ENCODE results near the gene ATL1. TPM values are rescaled to one million over a fixed set of nuclear protein-coding genes. Genes with fewer than 3 reads are reported as not detected.
"Not testable (repeated sequence)": the region's sequence is repeated elsewhere in the genome, so short reads cannot be mapped to it uniquely, and the experiment has no call there.

ATL1 gene
- total RNA-seq, 1 donor from 2014 or later: 7.4 TPM

DNA sequence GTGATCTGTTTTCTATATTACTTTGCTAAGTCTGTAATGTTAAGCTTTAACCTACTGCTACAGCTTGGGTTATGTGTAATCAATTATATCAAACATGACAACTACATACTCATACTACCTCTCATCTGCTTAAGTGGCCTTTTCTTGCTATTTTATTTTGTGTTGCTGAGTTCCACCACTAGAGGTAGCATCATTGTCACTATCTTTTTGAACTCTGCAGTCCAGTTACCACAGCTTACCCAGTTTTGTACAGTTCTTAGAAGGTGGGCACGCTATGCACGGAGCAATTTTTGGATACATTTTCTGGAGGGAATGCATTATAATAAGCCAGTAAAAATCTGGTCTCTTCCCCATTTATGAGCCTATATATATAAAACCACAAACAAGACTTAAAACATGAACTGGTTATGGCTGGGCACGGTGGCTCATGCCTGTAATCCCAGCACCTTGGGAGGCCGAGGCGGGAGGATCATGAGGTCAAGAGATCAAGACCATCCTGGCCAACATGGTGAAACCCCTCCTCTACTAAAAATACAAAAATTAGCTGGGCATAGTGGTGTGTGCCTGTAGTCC, 59.7 kb downstream of the ATL1 start:
- TF ChIP-seq, protein P1, sequence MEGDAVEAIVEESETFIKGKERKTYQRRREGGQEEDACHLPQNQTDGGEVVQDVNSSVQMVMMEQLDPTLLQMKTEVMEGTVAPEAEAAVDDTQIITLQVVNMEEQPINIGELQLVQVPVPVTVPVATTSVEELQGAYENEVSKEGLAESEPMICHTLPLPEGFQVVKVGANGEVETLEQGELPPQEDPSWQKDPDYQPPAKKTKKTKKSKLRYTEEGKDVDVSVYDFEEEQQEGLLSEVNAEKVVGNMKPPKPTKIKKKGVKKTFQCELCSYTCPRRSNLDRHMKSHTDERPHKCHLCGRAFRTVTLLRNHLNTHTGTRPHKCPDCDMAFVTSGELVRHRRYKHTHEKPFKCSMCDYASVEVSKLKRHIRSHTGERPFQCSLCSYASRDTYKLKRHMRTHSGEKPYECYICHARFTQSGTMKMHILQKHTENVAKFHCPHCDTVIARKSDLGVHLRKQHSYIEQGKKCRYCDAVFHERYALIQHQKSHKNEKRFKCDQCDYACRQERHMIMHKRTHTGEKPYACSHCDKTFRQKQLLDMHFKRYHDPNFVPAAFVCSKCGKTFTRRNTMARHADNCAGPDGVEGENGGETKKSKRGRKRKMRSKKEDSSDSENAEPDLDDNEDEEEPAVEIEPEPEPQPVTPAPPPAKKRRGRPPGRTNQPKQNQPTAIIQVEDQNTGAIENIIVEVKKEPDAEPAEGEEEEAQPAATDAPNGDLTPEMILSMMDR (IDR thresholded peaks at IDR 0.05): peak; percentile 72
- peaks cover 13% of the 10 kb centered on the region for H3K36me3 Mint-ChIP-seq (ENCODE audit: unreplicated experiment)
- no peaks in the 10 kb centered on the region for H3K27me3 Mint-ChIP-seq (ENCODE audit: unreplicated experiment)
- DNase-seq (ENCODE audit: extremely low spot score, unreplicated experiment): no peak
- H3K27ac Mint-ChIP-seq (ENCODE audit: unreplicated experiment): no peak overlapping the region
- H3K4me1 Mint-ChIP-seq (ENCODE audit: unreplicated experiment): peaks cover 11% of the 10 kb centered on the region
- H3K4me3 Mint-ChIP-seq (ENCODE audit: unreplicated experiment): no peak overlapping the region
- H3K9me3 Mint-ChIP-seq (ENCODE audit: unreplicated experiment): no peaks in the 10 kb centered on the region

DNA sequence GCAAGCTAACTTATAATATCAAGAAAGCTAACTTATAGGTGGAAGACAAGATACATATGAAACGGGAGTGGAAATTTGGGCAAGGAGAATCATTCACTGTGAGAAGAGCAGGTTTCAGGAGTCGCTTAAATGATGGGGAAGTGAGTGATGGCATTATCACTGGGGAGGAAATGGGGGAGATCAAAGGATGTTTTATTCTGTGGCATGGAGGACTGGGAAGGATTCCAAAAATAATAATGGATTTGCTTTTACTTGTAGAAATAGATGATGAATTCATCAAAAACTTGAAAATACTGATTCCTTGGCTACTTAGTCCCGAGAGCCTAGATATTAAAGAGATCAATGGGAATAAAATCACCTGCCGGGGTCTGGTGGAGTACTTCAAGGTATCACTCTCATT, 60.4 kb downstream of the ATL1 start:
- peaks cover 10% of the 10 kb centered on the region for H3K36me3 Mint-ChIP-seq (ENCODE audit: unreplicated experiment)
- H3K4me1 Mint-ChIP-seq (ENCODE audit: unreplicated experiment): peaks cover 11% of the 10 kb centered on the region
- H3K4me3 Mint-ChIP-seq (ENCODE audit: unreplicated experiment): no peak overlapping the region
- no peaks in the 10 kb centered on the region for H3K27me3 Mint-ChIP-seq (ENCODE audit: unreplicated experiment)
- no peaks in the 10 kb centered on the region for H3K9me3 Mint-ChIP-seq (ENCODE audit: unreplicated experiment)
- TF ChIP-seq, protein P1 (IDR thresholded peaks at IDR 0.05): no peak
- no peak overlapping the region for H3K27ac Mint-ChIP-seq (ENCODE audit: unreplicated experiment)
- no peak for DNase-seq (ENCODE audit: extremely low spot score, unreplicated experiment)

DNA sequence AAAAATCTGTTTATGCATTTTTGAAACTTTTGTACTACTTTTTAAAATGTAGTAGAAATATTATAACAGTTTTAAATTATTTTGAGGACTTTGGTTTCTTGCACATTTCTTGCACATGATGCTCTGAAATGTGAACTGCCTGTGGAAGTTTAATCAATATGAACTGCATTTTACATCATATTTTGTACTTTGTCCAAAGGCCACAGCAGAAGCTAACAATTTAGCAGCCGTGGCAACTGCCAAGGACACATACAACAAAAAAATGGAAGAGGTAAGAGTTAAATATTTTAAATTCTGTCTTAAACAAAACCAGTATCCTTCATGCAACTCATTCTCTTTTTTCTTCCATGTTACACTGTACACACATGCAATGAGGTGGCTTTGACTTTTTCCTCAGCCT, 63.0 kb downstream of the ATL1 start:
- Mint-ChIP-seq H3K4me3 (ENCODE audit: unreplicated experiment) (no peak overlapping the region), H3K4me1 (ENCODE audit: unreplicated experiment) (peaks cover 11% of the 10 kb centered on the region), H3K27me3 (ENCODE audit: unreplicated experiment) (no peaks in the 10 kb centered on the region), H3K9me3 (ENCODE audit: unreplicated experiment) (no peaks in the 10 kb centered on the region), H3K27ac (ENCODE audit: unreplicated experiment) (no peak overlapping the region), H3K36me3 (ENCODE audit: unreplicated experiment) (peaks cover 16% of the 10 kb centered on the region)
- no peak for DNase-seq (ENCODE audit: extremely low spot score, unreplicated experiment)
- TF ChIP-seq, protein P1 (IDR thresholded peaks at IDR 0.05): no peak

DNA sequence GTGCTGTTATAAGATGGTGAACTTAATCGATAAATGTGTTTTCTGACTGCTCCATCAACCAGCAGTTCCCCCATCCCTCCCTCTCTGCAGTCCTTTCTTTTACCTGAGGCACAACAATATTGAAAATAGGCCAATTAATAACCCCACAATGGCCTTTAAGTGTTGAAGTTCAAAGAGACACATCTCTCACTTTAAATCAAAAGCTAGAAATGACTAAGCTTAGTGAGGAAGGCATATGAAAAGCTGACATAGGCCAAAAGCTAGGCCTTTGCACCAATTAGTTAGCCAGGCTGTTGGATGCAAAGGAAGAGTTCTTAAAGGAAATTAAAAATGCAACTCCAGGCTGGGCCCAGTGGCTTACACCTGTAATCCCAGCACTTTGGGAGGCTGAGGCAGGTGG, 64.5 kb downstream of the ATL1 start:
- H3K27me3 Mint-ChIP-seq (ENCODE audit: unreplicated experiment): no peaks in the 10 kb centered on the region
- DNase-seq (ENCODE audit: extremely low spot score, unreplicated experiment): no peak
- H3K27ac Mint-ChIP-seq (ENCODE audit: unreplicated experiment): no peak overlapping the region
- peaks cover 17% of the 10 kb centered on the region for H3K36me3 Mint-ChIP-seq (ENCODE audit: unreplicated experiment)
- TF ChIP-seq, protein P1 (IDR thresholded peaks at IDR 0.05): no peak
- H3K9me3 Mint-ChIP-seq (ENCODE audit: unreplicated experiment): no peaks in the 10 kb centered on the region
- no peak overlapping the region for H3K4me3 Mint-ChIP-seq (ENCODE audit: unreplicated experiment)
- H3K4me1 Mint-ChIP-seq (ENCODE audit: unreplicated experiment): peaks cover 11% of the 10 kb centered on the region

DNA sequence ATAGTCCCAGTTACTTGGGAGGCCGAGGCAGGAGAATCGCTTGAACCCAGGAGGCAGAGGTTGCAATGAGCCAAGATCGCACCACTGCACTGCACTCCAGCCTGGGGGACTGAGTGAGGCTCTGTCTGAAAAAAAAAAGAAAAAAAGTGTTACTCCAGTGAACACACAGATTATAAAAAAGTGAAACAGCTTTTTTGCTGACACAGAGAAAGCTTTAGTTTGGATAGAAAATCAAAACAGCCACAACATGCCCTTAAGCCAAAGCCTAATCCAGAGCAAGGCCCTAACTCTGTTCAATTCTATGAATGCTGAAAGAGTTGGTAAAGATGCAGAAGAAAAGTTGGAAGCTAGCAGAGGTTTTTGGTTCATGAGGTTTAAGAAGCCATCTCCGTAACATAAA, 65.0 kb downstream of the ATL1 start:
- H3K27ac Mint-ChIP-seq (ENCODE audit: unreplicated experiment); H3K27me3 Mint-ChIP-seq (ENCODE audit: unreplicated experiment); H3K9me3 Mint-ChIP-seq (ENCODE audit: unreplicated experiment); H3K4me3 Mint-ChIP-seq (ENCODE audit: unreplicated experiment); DNase-seq (ENCODE audit: extremely low spot score, unreplicated experiment): not testable (repeated sequence)
- peaks cover 20% of the 10 kb centered on the region for H3K36me3 Mint-ChIP-seq (ENCODE audit: unreplicated experiment)
- H3K4me1 Mint-ChIP-seq (ENCODE audit: unreplicated experiment): peaks cover 12% of the 10 kb centered on the region

DNA sequence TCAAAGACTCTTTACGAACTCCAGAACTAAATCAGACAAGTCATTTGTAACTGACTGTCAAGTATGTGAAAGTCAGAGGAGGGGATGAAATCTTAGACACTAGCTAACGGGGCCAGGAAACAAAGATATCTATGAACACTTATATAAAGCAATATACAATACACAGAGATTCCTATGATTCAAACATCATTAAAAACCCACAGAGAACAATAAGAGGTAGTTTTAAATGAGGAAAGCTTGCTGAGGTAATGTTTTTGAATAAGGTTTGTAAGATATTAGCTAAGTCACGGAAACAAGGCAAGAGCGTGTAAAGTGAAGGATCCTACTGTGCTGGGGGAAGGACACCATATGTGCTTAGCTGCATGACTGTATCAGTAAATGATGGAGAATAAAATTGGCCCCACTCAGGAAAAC, 71.5 kb downstream of the ATL1 start:
- Mint-ChIP-seq H3K27me3 (ENCODE audit: unreplicated experiment) (no peaks in the 10 kb centered on the region), H3K4me3 (ENCODE audit: unreplicated experiment) (no peak overlapping the region), H3K4me1 (ENCODE audit: unreplicated experiment) (peaks cover 23% of the 10 kb centered on the region), H3K27ac (ENCODE audit: unreplicated experiment) (peak overlapping the region; percentile 71), H3K36me3 (ENCODE audit: unreplicated experiment) (peaks cover 34% of the 10 kb centered on the region), H3K9me3 (ENCODE audit: unreplicated experiment) (no peaks in the 10 kb centered on the region)
- TF ChIP-seq, protein P1 (IDR thresholded peaks at IDR 0.05): no peak
- no peak for DNase-seq (ENCODE audit: extremely low spot score, unreplicated experiment)
